Caco-2 (cell line): Measurements from ENCODE around the gene RNF4. TPM values are rescaled to one million over a fixed set of nuclear protein-coding genes. Genes with fewer than 3 reads are reported as not detected.
"Not testable (repeated sequence)": the region's sequence is repeated elsewhere in the genome, so short reads cannot be mapped to it uniquely, and the experiment has no call there.

Experiments
- BruUV-seq: library from RNA; stranded (reverse); fragments of 400-500 nt; replicated peaks from 2 replicates; lab custom pipeline; 2021; lab: Mats Ljungman, UMichigan
- CTCF ChIA-PET: fragments of 300-600 bp; sonication (Branson Sonifier 250); formaldehyde crosslinking; loops from one replicate; lab custom pipeline; 2022; ENCODE audit warnings: antibody characterized with exemption; lab: Charles Lee
- POLR2A ChIA-PET: fragments of 300-600 bp; sonication (Branson Sonifier 250); formaldehyde crosslinking; loops from one replicate; lab custom pipeline; 2022; ENCODE audit warnings: antibody characterized with exemption; lab: Charles Lee
- DNase-seq, 2 experiments: peaks; one replicate each; pipeline versions ENCODE4 v3.0.0 to v3.0.0-alpha.2; 2020 to 2022
- H3K27me3 ChIP-seq: replicated peaks from 2 replicates; pipeline ENCODE4 v1.6.0; 2011; ENCODE audit warnings: low read length; ENCODE audit not compliant: control insufficient read depth, insufficient read depth
- H3K36me3 ChIP-seq: 2 replicates; pipeline ENCODE4 v1.5.1; 2011; ENCODE audit warnings: low read length; ENCODE audit not compliant: control insufficient read depth, insufficient read depth
- H3K4me1 ChIP-seq: fragments of 250-450 bp; sonication (Bioruptor Pico); 2 replicates; pipeline ENCODE4 v1.5.1; 2020; ENCODE audit warnings: mild to moderate bottlenecking
- H3K4me3 ChIP-seq: 2 replicates; pipeline ENCODE4 v1.5.1; 2011; ENCODE audit warnings: low read depth, mild to moderate bottlenecking, control low read depth, low read length
- H3K9me3 ChIP-seq: fragments of 250-450 bp; sonication (Bioruptor Pico); 2 replicates; pipeline ENCODE4 v1.5.1; 2020; ENCODE audit warnings: mild to moderate bottlenecking, moderate library complexity
- H3K27ac Mint-ChIP-seq: one replicate; pipeline ENCODE4 v1.8.0; 2022; ENCODE audit warnings: mixed read lengths; ENCODE audit not compliant: unreplicated experiment
- H3K27me3 Mint-ChIP-seq: one replicate; pipeline ENCODE4 v1.8.0; 2022; ENCODE audit warnings: mixed read lengths; ENCODE audit not compliant: insufficient read depth, unreplicated experiment
- H3K36me3 Mint-ChIP-seq: one replicate; pipeline ENCODE4 v1.8.0; 2022; ENCODE audit warnings: mild to moderate bottlenecking, mixed read lengths; ENCODE audit not compliant: insufficient read depth, unreplicated experiment
- H3K4me1 Mint-ChIP-seq: one replicate; pipeline ENCODE4 v1.8.0; 2022; ENCODE audit warnings: low read depth, mixed read lengths; ENCODE audit not compliant: unreplicated experiment
- H3K4me3 Mint-ChIP-seq: one replicate; pipeline ENCODE4 v1.8.0; 2022; ENCODE audit warnings: mild to moderate bottlenecking, moderate library complexity, mixed read lengths; ENCODE audit not compliant: unreplicated experiment
- H3K9me3 Mint-ChIP-seq: one replicate; pipeline ENCODE4 v1.8.0; 2022; ENCODE audit warnings: mixed read lengths; ENCODE audit not compliant: unreplicated experiment
- CTCF ChIP-seq, 2 experiments: fragments of 200-600 bp in 1 of 2; IDR thresholded peaks; 1 replicate in 1 of 2; 2 replicates in 1 of 2; pipeline versions ENCODE4 v1.5.1 to v1.8.0; 2011 to 2022; ENCODE audit warnings: antibody characterized with exemption in 1 of 2, control low read depth in 1 of 2, inconsistent platforms in 1 of 2, low read depth in 1 of 2, low read length in 1 of 2, mild to moderate bottlenecking in 1 of 2, moderate library complexity in 1 of 2; ENCODE audit not compliant: insufficient read depth in 1 of 2, severe bottlenecking in 1 of 2, unreplicated experiment in 1 of 2
- intact Hi-C: fragments of 100-400 bp; cut with micrococcal nuclease; formaldehyde crosslinking; loops from one replicate; pipeline ENCODE4 v1.10.0; 2022; ENCODE audit not compliant: unreplicated experiment
- total RNA-seq: library from RNA; stranded (reverse); gene quantifications from 2 replicates; pipeline ENCODE4 v1.2.3, GENCODE V29; 2022

Gene RNF4
- total RNA-seq, 1 experiment from 2014 or later, result 75.4 TPM

GRCh38 chr4:2546286-2546823, 77.4 kb downstream of the RNF4 start:
- TF ChIP-seq CTCF (IDR thresholded peaks at IDR 0.05; ENCODE audit: insufficient read depth in 1 of 2, low read depth in 1 of 2, low read length in 1 of 2, severe bottlenecking in 1 of 2, unreplicated experiment in 1 of 2), result no peak
- Mint-ChIP-seq H3K27ac (no peak overlapping the region), H3K9me3 (no peaks in the 10 kb centered on the region), H3K36me3 (no peaks in the 10 kb centered on the region), H3K27me3 (no peaks in the 10 kb centered on the region), H3K4me1 (no peaks in the 10 kb centered on the region), H3K4me3 (no peak overlapping the region)
- H3K9me3 ChIP-seq, result no peaks in the 10 kb centered on the region
- ChIA-PET CTCF (interaction anchor here (0.6 kb wide), 1 partner anchor 10 kb away, joined by 9 read pairs; no protein-coding TSS in a partner anchor), POLR2A (no interaction called here)
- intact Hi-C loops, result no loop called here
- BruUV-seq, result no TSS peak
- H3K27me3 ChIP-seq, result no peaks in the 10 kb centered on the region
- no peak overlapping the region for H3K4me3 ChIP-seq
- DNase-seq, result no peak
- H3K4me1 ChIP-seq, result no peaks in the 10 kb centered on the region
- H3K36me3 ChIP-seq, result peaks cover 1% of the 10 kb centered on the region; the same call in 1 of the 2 replicates

- H3K36me3 ChIP-seq, intact Hi-C loops, H3K4me1 ChIP-seq, H3K4me1 Mint-ChIP-seq, H3K4me3 Mint-ChIP-seq, H3K27me3 Mint-ChIP-seq, DNase-seq, POLR2A ChIA-PET, H3K36me3 Mint-ChIP-seq, BruUV-seq, H3K9me3 Mint-ChIP-seq, H3K27me3 ChIP-seq, CTCF ChIA-PET, H3K27ac Mint-ChIP-seq, H3K9me3 ChIP-seq, H3K4me3 ChIP-seq: not testable (repeated sequence)
Measured at GRCh38 chr4:2546961-2547691, 78.2 kb downstream of the RNF4 start.

- ChIA-PET CTCF (no interaction called here), POLR2A (no interaction called here)
- Histone ChIP-seq H3K9me3 (no peaks in the 10 kb centered on the region), H3K4me1 (no peaks in the 10 kb centered on the region), H3K27me3 (no peaks in the 10 kb centered on the region), H3K36me3 (no peaks in the 10 kb centered on the region), H3K4me3 (no peak overlapping the region)
- BruUV-seq, result no TSS peak
- no peaks in the 10 kb centered on the region for H3K4me1 Mint-ChIP-seq
- peaks cover 12% of the 10 kb centered on the region for H3K36me3 Mint-ChIP-seq
- no peaks in the 10 kb centered on the region for H3K27me3 Mint-ChIP-seq
- H3K27ac Mint-ChIP-seq, result no peak overlapping the region
- H3K9me3 Mint-ChIP-seq, result no peaks in the 10 kb centered on the region
- intact Hi-C loops, result no loop called here
- H3K4me3 Mint-ChIP-seq, result no peak overlapping the region
- DNase-seq, result no peak
- TF ChIP-seq CTCF (IDR thresholded peaks at IDR 0.05; ENCODE audit: insufficient read depth in 1 of 2, low read depth in 1 of 2, low read length in 1 of 2, severe bottlenecking in 1 of 2, unreplicated experiment in 1 of 2), result no peak
Measured at GRCh38 chr4:2551118-2551517, 82.2 kb downstream of the RNF4 start.
